HTERT RPE-1 (cell line): ENCODE measurements around the gene FAR2.

ENCODE experiments used
- in situ Hi-C: fragments of 300-500 bp; cut with MboI; formaldehyde crosslinking; loops from 4 replicates; pipeline ENCODE4 v1.14.3; 2020; ENCODE audit warnings: low sequenced_read_pairs

FAR2 gene

GRCh38 chr12:29200586-29200985 is 51.5 kb downstream of the FAR2 start:
- in situ Hi-C loops = no loop called here

GRCh38 chr12:29201296-29201695 is 52.2 kb downstream of the FAR2 start:
- in situ Hi-C loops = no loop called here

- in situ Hi-C loops = no loop called here
Measured at GRCh38 chr12:29201746-29202145, 52.7 kb downstream of the FAR2 start.

GRCh38 chr12:29204521-29204920 is 55.4 kb downstream of the FAR2 start:
- in situ Hi-C loops = no loop called here

- in situ Hi-C loops = no loop called here
Measured at GRCh38 chr12:29207120-29207519, 58.0 kb downstream of the FAR2 start.

- in situ Hi-C loops = no loop called here
Measured at GRCh38 chr12:29208060-29208459, 59.0 kb downstream of the FAR2 start.

GRCh38 chr12:29208936-29209701 is 60.0 kb downstream of the FAR2 start:
- in situ Hi-C loops = no loop called here

- in situ Hi-C loops = no loop called here
Measured at GRCh38 chr12:29211696-29212095, 62.6 kb downstream of the FAR2 start.

GRCh38 chr12:29212682-29213403 is 63.8 kb downstream of the FAR2 start:
- in situ Hi-C loops = no loop called here

GRCh38 chr12:29216266-29216665 is 67.2 kb downstream of the FAR2 start:
- in situ Hi-C loops = no loop called here

- in situ Hi-C loops = no loop called here
Measured at GRCh38 chr12:29216797-29217575, 67.9 kb downstream of the FAR2 start.

GRCh38 chr12:29220632-29221336 is 71.7 kb downstream of the FAR2 start:
- in situ Hi-C loops = no loop called here

- in situ Hi-C loops = no loop called here
Measured at GRCh38 chr12:29222200-29222599, 73.1 kb downstream of the FAR2 start.

- in situ Hi-C loops = no loop called here
Measured at GRCh38 chr12:29223426-29223825, 74.3 kb downstream of the FAR2 start.

- in situ Hi-C loops = no loop called here
Measured at GRCh38 chr12:29223956-29224543, 75.0 kb downstream of the FAR2 start.

GRCh38 chr12:29224572-29224971 is 75.5 kb downstream of the FAR2 start:
- in situ Hi-C loops = no loop called here

- in situ Hi-C loops = no loop called here
Measured at GRCh38 chr12:29225834-29226233, 76.8 kb downstream of the FAR2 start.

GRCh38 chr12:29226616-29227015 is 77.5 kb downstream of the FAR2 start:
- in situ Hi-C loops = no loop called here

GRCh38 chr12:29228474-29229157 is 79.5 kb downstream of the FAR2 start:
- in situ Hi-C loops = no loop called here

- in situ Hi-C loops = no loop called here
Measured at GRCh38 chr12:29229158-29229505, 80.1 kb downstream of the FAR2 start.
